NCI-H446 treated with DMSO at 0.1 percent for 48 hours (cell line): ENCODE measurements around the gene PLEKHH3.

ENCODE experiments used
- DNase-seq: peaks from one replicate; lab custom pipeline; 2025; lab: John Stamatoyannopoulos, UW

The PLEKHH3 gene, protein sequence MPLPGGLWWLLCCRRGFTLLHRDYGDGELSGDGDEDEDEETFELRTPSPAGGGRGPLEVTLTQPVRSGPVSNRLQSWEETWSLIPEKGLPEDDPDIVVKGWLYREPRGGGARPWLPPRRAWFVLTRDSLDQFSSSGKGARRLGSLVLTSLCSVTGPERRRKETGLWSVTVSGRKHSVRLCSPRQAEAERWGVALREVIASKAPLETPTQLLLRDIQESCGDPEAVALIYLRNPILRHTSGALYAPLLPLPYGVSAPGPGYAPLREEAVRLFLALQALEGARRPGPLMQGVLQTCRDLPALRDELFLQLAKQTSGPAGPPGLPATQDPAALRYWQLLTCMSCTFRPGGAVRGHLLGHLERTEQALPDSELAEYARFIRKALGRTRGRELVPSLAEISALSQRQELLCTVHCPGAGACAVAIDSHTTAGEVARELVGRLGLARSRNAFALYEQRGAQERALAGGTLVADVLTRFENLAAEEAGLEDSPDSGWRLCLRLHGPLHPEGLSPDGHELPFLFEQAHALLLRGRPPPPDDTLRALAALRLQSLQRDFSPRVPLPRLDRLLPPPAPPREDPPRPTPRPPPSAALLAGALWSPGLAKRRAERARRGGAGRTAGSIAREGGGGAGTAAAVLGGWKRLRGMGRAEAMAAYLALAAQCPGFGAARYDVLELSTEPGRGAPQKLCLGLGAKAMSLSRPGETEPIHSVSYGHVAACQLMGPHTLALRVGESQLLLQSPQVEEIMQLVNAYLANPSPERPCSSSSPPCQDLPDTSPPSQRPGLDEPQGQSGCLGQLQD

DNA sequence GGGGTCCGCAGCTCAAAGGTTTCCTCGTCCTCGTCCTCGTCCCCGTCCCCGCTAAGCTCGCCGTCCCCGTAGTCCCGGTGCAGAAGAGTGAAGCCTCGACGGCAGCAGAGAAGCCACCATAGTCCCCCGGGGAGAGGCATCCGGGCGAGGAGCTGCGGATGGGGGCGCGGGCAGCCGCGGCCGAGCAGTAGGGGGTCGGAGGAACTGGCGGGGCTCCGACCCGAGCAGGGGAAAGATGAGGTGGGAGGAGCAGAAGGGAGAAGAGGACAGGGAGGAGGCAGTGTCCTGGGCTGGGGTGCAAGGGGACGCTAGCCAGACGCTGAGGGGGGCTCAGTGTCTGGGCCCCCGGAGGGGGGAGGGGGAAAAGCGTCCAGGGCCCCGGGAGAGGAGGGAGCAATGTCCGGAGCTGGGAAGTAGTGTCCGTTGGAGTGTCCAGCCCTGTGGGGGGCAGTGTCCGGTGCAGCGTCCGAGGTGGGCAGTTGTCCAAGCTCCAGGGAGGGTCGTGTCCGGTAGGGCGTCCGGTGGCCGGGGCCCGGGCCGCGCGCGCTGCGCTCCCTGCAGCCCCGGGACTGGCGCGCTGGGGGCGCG lies at the start of gene PLEKHH3:
TSS of gene PLEKHH3 (minus strand) at position 571 of the 588 bp plus-strand sequence. CDS start at position 140, 431 bp downstream.
- no peak for DNase-seq

GRCh38 chr17:42725143-42725542 lies 48.3 kb upstream of the PLEKHH3 start:
- DNase-seq = no peak

DNA sequence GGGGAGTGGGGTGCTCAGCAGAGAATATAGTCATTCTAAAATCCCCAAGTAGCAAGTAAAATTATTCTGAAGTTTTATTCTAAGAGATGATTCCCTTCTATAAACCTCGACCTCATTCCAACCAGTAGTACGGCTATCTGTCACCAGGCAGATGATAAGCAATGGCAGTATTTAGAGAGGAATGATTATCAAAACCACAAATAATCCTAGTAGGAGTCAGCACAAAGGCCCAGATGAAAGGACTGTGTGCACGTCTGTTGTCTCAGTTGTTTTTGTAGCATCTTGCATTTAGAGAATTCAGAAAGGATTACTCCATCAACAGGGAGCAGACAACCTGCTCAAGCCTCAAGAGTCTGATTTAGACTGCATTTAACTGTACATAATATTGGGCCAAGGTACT lies 46.8 kb upstream of the PLEKHH3 start:
- DNase-seq = no peak

DNA sequence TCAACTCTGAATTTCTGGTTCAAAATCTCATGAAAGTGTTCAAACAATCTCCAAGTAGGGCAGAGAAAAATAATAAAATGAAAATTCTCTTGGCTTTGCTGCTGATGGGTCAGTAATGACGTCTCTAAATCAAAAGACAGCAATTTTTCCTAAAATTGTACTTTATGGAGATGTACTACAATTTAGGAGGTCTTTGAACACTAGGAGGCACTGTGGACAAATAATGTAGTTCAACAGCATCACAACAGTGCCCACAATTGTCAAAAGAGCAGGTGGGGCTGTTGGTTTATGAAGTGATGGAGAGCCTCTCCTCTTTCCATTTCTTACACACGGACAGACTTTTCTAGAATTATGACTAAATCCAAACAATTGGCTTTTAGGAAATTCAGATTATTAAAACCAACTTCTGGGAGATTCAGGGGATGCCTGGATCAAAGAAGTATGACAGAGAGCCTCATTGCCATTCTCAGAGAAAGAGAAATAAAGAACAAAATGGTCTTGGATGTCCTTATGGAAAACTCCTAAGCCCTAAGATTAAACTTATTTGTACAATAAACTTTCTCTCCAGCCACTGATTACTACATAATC lies 44.3 kb upstream of the PLEKHH3 start:
- peak; percentile 46 for DNase-seq

GRCh38 chr17:42709561-42709960 lies 32.8 kb upstream of the PLEKHH3 start:
- DNase-seq = no peak

GRCh38 chr17:42708588-42708987 lies 31.8 kb upstream of the PLEKHH3 start:
- DNase-seq = no peak

GRCh38 chr17:42706732-42707131 lies 29.9 kb upstream of the PLEKHH3 start:
- no peak for DNase-seq

GRCh38 chr17:42704837-42705494 lies 28.2 kb upstream of the PLEKHH3 start:
- no peak for DNase-seq

- no peak for DNase-seq
Observed at GRCh38 chr17:42704490-42704836, 27.7 kb upstream of the PLEKHH3 start.

GRCh38 chr17:42702446-42702845 lies 25.7 kb upstream of the PLEKHH3 start:
- no peak for DNase-seq

DNA sequence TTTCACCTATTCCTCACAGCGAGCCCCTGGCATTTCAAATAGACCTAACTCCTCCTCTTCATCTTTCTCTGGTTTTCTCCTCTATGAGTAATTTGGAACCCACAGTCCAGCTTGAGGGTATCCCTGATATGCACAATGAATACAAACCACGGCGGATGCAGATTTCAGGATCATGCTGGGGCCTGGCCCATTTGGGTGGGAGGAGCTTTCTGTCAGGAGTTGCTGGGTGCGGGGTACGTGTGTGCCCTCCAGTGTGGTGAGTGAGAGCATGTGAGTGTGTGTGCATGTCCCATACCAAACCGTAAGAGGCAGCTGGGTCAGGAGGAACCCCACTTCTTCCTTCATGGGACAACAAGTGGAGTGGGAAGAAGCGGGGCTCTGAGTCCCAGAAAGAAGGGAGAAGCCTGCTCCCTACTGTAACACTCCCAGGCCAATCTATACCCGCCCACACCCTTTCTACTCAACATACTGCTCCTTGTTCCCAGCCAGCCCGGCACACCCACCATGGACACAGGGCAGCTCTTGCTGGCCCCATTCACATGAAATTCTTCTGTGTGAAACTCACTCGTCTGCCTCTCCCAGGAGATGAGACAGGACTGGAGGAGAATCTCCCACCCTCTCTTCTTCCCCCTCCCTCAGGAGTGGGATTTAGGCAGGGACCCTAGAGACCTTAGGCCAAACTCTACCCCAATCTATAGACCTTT lies 23.9 kb upstream of the PLEKHH3 start:
- DNase-seq = no peak

DNA sequence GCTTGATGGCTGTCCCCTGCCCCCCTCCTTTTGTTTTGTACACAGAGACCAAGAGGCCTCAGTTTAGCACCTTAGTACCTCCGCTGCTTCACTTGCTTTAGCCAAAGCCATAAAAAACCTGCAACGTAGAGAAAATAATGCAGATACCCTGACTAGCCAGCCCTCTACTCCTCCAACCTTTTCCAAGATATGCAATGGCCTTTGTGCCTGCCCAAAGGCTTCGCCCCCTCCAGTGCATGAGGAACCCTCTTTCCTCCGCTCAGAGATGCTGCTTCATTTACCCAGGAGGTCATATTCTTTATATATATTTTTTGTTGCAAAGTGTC lies 22.6 kb upstream of the PLEKHH3 start:
- DNase-seq = no peak

DNA sequence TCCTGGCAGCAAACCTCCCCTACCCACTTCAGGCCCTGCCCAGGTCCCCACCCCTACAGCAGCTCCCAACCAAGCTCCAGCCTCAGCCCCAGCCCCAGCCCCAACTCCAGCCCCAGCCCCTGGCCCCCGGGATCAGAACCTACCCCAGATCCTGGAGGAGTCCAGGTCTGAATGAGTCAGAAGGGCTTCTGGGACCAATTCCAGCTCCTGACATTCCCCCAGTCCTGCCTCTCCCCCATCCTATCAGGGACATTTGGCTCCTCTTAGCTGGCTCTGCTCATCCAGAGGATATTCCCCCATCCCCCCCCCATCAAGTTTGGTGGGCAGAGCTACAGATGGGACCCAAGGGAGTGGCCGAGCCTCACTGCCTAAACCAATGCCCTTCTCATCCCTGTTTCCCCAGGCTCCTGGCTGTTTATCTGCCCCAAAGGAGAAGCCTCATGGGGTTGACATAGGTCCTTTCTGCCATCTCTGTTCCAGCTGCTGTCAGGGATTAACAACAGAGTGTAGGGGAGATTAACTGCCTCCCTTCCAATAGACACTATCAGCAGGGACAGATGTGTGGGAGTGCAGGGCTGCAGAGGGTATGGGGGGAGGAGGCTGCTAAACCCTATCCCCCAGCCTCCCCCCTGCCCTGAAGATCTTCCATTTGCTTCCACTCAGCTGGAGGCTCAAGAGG lies 22.1 kb upstream of the PLEKHH3 start:
- DNase-seq = no peak

DNA sequence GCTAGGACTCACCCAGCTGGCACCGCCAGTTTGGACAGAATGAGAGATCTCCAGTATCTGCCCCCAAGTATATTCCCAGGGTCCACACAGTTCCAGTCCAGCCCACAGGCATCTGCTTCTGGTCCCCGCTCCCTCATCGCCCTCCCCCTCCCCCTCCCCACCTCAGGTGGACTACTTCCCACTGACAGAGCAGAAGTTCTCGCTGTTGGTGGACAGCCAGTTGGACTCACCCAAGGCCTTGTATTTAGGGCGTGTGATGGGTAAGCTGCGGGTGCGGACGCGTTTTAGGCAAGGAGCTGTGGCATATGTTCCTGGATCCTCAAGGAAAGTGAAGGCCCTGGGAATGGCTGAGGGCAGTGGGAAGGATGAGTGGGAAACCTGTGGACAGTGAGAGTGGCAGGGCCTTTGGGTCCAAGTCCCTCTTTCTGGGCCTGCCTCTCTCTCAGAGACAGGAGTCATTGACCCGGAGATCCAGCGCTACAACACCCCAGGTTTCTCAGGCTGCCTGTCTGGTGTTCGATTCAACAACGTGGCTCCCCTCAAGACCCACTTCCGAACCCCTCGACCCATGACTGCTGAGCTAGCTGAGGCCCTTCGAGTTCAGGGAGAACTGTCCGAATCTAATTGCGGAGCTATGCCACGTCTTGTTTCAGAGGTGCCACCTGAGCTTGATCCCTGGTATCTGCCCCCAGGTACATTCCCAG lies 20.5 kb upstream of the PLEKHH3 start:
- no peak for DNase-seq

DNA sequence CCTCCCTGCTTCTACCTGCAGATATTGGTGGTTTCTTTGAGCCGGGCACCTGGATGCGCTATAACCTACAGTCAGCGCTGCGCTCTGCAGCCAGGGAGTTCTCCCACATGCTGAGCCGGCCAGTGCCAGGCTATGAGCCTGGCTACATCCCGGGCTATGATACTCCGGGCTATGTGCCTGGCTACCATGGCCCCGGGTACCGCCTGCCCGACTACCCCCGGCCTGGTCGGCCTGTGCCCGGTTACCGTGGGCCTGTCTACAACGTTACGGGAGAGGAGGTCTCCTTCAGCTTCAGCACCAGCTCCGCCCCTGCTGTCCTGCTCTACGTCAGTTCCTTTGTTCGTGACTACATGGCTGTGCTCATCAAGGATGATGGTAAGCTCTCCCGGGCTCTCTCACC lies 18.7 kb upstream of the PLEKHH3 start:
- no peak for DNase-seq

- DNase-seq = no peak
Observed at GRCh38 chr17:42694524-42694923, 17.7 kb upstream of the PLEKHH3 start.

- DNase-seq = no peak
Observed at GRCh38 chr17:42692489-42692888, 15.7 kb upstream of the PLEKHH3 start.

DNA sequence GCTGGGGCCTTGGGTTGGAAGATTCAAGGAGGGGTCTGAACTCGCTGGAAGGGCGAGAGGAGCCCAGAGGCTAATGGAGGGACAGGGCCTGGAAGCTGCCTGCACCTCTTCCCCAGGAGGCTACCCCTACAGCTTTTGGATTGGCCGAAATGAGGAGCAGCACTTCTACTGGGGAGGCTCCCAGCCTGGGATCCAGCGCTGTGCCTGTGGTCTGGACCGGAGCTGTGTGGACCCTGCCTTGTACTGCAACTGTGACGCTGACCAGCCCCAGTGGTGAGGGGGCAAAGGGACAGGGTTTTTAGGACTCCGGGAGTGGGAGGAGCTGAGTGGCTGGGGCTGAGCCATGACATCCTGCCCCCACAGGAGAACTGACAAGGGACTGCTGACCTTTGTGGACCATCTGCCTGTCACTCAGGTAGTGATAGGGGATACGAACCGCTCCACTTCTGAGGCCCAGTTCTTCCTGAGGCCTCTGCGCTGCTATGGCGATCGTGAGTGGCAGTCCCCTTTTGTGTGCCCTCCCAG lies 14.3 kb upstream of the PLEKHH3 start:
- DNase-seq = no peak

DNA sequence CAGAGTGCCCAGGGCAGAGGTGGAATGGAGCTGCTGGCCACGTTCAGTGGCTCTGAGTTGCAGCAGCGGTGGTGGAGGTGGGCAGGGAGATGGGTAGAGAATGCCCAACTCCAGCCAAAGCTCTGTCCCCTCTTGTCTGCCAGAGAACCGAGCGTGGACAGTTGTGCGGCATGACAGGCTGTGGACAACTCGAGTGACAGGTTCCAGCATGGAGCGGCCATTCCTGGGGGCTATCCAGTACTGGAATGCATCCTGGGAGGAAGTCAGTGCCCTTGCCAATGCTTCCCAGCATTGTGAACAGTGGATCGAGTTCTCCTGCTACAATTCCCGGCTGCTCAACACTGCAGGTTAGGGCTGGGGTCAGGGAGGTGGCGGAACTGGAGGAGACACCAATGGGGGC lies 13.8 kb upstream of the PLEKHH3 start:
- DNase-seq = no peak

DNA sequence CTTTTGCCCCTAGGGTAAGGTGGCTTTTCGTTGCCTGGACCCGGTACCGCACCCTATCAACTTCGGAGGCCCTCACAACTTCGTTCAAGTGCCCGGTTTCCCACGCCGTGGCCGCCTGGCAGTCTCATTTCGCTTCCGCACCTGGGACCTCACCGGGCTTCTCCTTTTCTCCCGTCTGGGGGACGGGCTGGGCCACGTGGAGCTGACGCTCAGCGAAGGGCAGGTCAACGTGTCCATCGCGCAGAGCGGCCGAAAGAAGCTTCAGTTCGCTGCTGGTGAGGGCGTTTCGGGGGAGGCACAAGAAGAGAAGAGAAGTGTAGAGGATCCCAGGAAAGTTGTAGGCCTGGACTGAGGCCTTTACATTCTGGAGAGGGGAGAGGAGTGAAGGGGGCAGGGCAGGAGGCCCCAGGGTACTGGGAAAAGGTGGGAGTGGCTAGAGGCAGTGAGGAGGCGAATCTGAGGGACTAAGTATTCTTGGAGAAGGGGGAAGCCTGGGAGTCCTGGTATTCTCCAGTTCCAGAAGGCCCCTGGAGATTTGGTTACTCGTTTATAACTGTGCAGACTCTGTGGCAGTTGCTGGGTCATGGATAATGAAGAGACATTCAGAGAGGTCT lies 11.0 kb upstream of the PLEKHH3 start:
- no peak for DNase-seq
